SU-DHL-6 (cell line): ENCODE measurements around the gene ACTN4.

ENCODE experiments used
- H2AFZ ChIP-seq: fragments of 200-600 bp; sonication (generic); 2 replicates; pipeline ENCODE4 v1.6.1; 2014; ENCODE audit warnings: low read depth, mild to moderate bottlenecking, moderate library complexity, mixed read lengths, antibody characterized with exemption, low read length; ENCODE audit not compliant: severe bottlenecking
- H3F3A ChIP-seq: fragments of 200-600 bp; shearing (Covaris generic); 2 replicates; pipeline ENCODE4 v1.6.0; 2016; ENCODE audit warnings: antibody characterized with exemption, mild to moderate bottlenecking; ENCODE audit not compliant: insufficient read depth
- H3K27ac ChIP-seq: fragments of 200-600 bp; sonication (generic); 2 replicates; pipeline ENCODE4 v1.5.1; 2016; ENCODE audit warnings: low read depth, mild to moderate bottlenecking, low read length, moderate library complexity, mixed read lengths
- H3K27me3 ChIP-seq: fragments of 200-600 bp; sonication (generic), shearing (Covaris generic); 2 replicates; pipeline ENCODE4 v1.6.0; 2014; ENCODE audit warnings: mild to moderate bottlenecking, low read length
- H3K36me3 ChIP-seq: fragments of 200-600 bp; sonication (generic); 2 replicates; pipeline ENCODE4 v1.6.1; 2014; ENCODE audit warnings: mild to moderate bottlenecking, low read length, mixed read lengths
- H3K4me2 ChIP-seq: fragments of 300-600, 200-600 bp; shearing (Covaris generic), sonication (generic); 2 replicates; pipeline ENCODE4 v1.6.0; 2014; ENCODE audit warnings: low read length, low read depth, mild to moderate bottlenecking; ENCODE audit not compliant: poor library complexity, severe bottlenecking
- H3K4me3 ChIP-seq: fragments of 200-600 bp; sonication (generic); 2 replicates; pipeline ENCODE4 v1.5.1; 2014; ENCODE audit warnings: antibody characterized with exemption, low read length, mild to moderate bottlenecking, mixed read lengths; ENCODE audit not compliant: insufficient read depth, poor library complexity, severe bottlenecking
- H3K79me2 ChIP-seq: fragments of 200-600 bp; sonication (generic); 2 replicates; pipeline ENCODE4 v1.6.1; 2014; ENCODE audit warnings: mild to moderate bottlenecking, low read length, moderate library complexity; ENCODE audit not compliant: insufficient read depth
- H3K9ac ChIP-seq: fragments of 200-600 bp; sonication (generic); 2 replicates; pipeline ENCODE4 v1.7.0; 2014; ENCODE audit warnings: mild to moderate bottlenecking, low read length
- H3K9me2 ChIP-seq: fragments of 200-600 bp; sonication (generic); replicated peaks from 2 replicates; pipeline ENCODE4 v1.6.1; 2014; ENCODE audit warnings: low read length; ENCODE audit not compliant: insufficient read depth
- H3K9me3 ChIP-seq: fragments of 200-600 bp; sonication (generic); 2 replicates; pipeline ENCODE4 v1.6.1; 2014; ENCODE audit warnings: low read length, mixed read lengths; ENCODE audit not compliant: insufficient read depth
- H4K20me1 ChIP-seq: fragments of 200-600 bp; sonication (generic); 2 replicates; pipeline ENCODE4 v1.6.1; 2014; ENCODE audit warnings: low read depth, mild to moderate bottlenecking, antibody characterized with exemption, low read length, moderate library complexity, mixed read lengths
- EZH2phosphoT487 ChIP-seq: fragments of 200-600 bp; sonication (generic), shearing (Covaris generic); conservative IDR thresholded peaks from 2 replicates; pipeline ENCODE4 v1.6.1; 2018; ENCODE audit warnings: mild to moderate bottlenecking, antibody characterized with exemption, low read length, moderate library complexity, mixed read lengths
- TF ChIP-seq, protein P1 (sequence below): fragments of 200-600 bp; sonication (generic); IDR thresholded peaks from one replicate; pipeline ENCODE4 v1.5.1; 2017; ENCODE audit warnings: antibody characterized with exemption, mild to moderate bottlenecking, low read length, moderate library complexity; ENCODE audit not compliant: insufficient read depth, poor library complexity, severe bottlenecking

ACTN4 gene

GRCh38 chr19:38661136-38661535, 13.7 kb downstream of the ACTN4 start:
- Histone ChIP-seq H3K9me2 (no peaks in the 10 kb centered on the region), H2AFZ (no peak overlapping the region), H3K9ac (no peak overlapping the region), H3K27me3 (no peaks in the 10 kb centered on the region), H3K79me2 (peaks cover 98% of the 10 kb centered on the region), H4K20me1 (peaks cover 12% of the 10 kb centered on the region; the same call in 1 of the 2 replicates), H3K36me3 (no peaks in the 10 kb centered on the region), H3K9me3 (no peaks in the 10 kb centered on the region), H3K4me3 (no peak overlapping the region), H3K27ac (no peak overlapping the region), H3K4me2 (no peak overlapping the region), H3F3A (no peaks in the 10 kb centered on the region)
- TF ChIP-seq, protein P1, sequence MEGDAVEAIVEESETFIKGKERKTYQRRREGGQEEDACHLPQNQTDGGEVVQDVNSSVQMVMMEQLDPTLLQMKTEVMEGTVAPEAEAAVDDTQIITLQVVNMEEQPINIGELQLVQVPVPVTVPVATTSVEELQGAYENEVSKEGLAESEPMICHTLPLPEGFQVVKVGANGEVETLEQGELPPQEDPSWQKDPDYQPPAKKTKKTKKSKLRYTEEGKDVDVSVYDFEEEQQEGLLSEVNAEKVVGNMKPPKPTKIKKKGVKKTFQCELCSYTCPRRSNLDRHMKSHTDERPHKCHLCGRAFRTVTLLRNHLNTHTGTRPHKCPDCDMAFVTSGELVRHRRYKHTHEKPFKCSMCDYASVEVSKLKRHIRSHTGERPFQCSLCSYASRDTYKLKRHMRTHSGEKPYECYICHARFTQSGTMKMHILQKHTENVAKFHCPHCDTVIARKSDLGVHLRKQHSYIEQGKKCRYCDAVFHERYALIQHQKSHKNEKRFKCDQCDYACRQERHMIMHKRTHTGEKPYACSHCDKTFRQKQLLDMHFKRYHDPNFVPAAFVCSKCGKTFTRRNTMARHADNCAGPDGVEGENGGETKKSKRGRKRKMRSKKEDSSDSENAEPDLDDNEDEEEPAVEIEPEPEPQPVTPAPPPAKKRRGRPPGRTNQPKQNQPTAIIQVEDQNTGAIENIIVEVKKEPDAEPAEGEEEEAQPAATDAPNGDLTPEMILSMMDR, result no peak
- TF ChIP-seq EZH2phosphoT487, result no peak

DNA sequence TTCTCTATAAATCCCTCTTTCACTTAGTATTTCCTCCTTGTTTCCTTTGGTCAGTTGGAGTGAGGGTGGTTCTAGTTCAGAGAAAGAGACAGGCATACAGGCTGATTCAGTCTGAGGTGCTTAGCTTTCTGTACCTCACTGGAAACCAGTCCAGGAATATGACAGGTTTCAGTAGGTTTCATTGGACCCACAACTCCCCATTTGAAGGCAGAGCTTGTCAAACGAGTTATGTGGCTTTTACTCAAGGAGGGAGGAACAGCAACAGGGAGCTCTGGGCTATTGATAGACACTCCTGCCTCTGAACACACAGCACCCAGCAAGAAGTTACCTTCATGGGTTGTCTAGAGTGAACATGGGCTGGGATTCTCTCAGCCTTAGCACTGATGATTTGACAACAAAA, 14.5 kb downstream of the ACTN4 start:
- TF ChIP-seq, protein P1, result no peak
- no peak for TF ChIP-seq EZH2phosphoT487
- Histone ChIP-seq H4K20me1 (peaks cover 12% of the 10 kb centered on the region; the same call in 1 of the 2 replicates), H3F3A (no peaks in the 10 kb centered on the region), H3K27ac (no peak overlapping the region), H3K27me3 (no peaks in the 10 kb centered on the region), H3K9me2 (no peaks in the 10 kb centered on the region), H3K79me2 (peaks cover 98% of the 10 kb centered on the region), H3K9ac (no peak overlapping the region), H3K36me3 (no peaks in the 10 kb centered on the region), H3K4me2 (no peak overlapping the region), H2AFZ (no peak overlapping the region), H3K4me3 (no peak overlapping the region), H3K9me3 (no peaks in the 10 kb centered on the region)

DNA sequence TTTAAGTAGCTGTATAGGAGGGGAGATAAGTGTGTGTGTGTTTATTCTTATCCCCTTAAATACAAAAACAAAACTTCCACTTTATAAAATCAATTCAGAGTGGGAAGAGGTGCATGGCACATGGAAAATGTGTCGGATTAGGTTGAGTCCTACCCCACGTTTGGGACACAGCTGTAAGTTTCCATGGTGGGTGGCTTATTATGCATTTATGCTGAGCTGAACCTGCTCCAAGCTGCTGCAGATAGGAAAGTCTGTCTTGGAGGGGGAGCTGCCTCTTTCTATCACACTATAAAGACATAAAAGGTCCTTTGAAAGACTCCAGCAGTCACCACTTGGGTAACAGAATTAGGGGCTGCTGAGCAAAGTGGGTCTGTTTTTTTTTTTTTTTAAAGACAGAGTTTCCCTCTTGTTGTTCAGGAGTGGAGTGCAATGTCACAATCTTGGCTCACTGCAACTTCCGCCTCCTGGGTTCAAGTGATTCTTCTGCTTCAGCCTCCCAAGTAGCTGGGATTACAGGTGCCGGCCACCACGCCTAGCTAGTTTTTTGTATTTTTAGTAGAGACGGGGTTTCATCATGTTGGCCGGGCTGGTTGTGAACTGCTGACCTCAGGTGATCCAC, 15.2 kb downstream of the ACTN4 start:
- Histone ChIP-seq H3K27me3 (no peaks in the 10 kb centered on the region), H2AFZ (no peak overlapping the region), H3K9ac (no peak overlapping the region), H3K4me2 (no peak overlapping the region), H3K36me3 (no peaks in the 10 kb centered on the region), H3K9me2 (no peaks in the 10 kb centered on the region), H3K4me3 (no peak overlapping the region), H3K9me3 (no peaks in the 10 kb centered on the region), H3K27ac (no peak overlapping the region), H3F3A (no peaks in the 10 kb centered on the region), H4K20me1 (peaks cover 9% of the 10 kb centered on the region; the same call in 1 of the 2 replicates), H3K79me2 (peaks cover 97% of the 10 kb centered on the region)
- no peak for TF ChIP-seq EZH2phosphoT487
- TF ChIP-seq, protein P1, result no peak
